HEK293 (cell line): Measurements from ENCODE around the gene SUN3.

ENCODE experiments used
- CTCF ChIA-PET: fragments of 350-600 bp; formaldehyde crosslinking; extraction: SDS; loops from one replicate; lab custom pipeline; 2021; ENCODE audit warnings: antibody characterized with exemption; lab: Yijun Ruan, JAX
- POLR2A ChIA-PET: fragments of 300-600 bp; formaldehyde crosslinking; extraction: SDS; loops from one replicate; lab custom pipeline; 2020; ENCODE audit warnings: antibody characterized with exemption, inconsistent platforms; lab: Yijun Ruan, JAX
- H3K27ac ChIP-seq: fragments of 200-500 bp; sonication (Bioruptor generic); 2 replicates; pipeline ENCODE4 v1.5.1; 2014; ENCODE audit warnings: low read depth, low read length, control low read depth, inconsistent platforms; ENCODE audit errors: extremely low read depth
- H3K36me3 ChIP-seq, 2 experiments: fragments of 200-500 bp in 1 of 2; sonication (Bioruptor generic) in 1 of 2; 1 replicate in 1 of 2; 2 replicates in 1 of 2; pipeline ENCODE4 v1.5.1; 2014 to 2017; ENCODE audit warnings: inconsistent platforms in 2 of 2, low read length in 2 of 2; ENCODE audit not compliant: control insufficient read depth in 2 of 2, insufficient read depth in 1 of 2
- H3K4me1 ChIP-seq: fragments of 200-500 bp; sonication (Bioruptor generic); 2 replicates; pipeline ENCODE4 v1.5.1; 2014; ENCODE audit warnings: mild to moderate bottlenecking, low read length, inconsistent platforms; ENCODE audit not compliant: control insufficient read depth, insufficient read depth
- H3K4me3 ChIP-seq: 2 replicates; pipeline ENCODE4 v1.5.1; 2011; ENCODE audit warnings: low read depth, mild to moderate bottlenecking, control low read depth, low read length, moderate library complexity
- H3K9me3 ChIP-seq: fragments of 200-500 bp; sonication (Bioruptor generic); 2 replicates; pipeline ENCODE4 v1.5.1; 2014; ENCODE audit warnings: low read depth, low read length, inconsistent platforms; ENCODE audit not compliant: control insufficient read depth, insufficient read depth
- GLIS1 ChIP-seq: fragments of 450-650 bp; formaldehyde crosslinking; IDR thresholded peaks from 2 replicates; pipeline ENCODE4 v1.5.1; 2016; ENCODE audit warnings: missing biosample characterization, missing genetic modification characterization
- KLF16 ChIP-seq: fragments of 450-650 bp; formaldehyde crosslinking; IDR thresholded peaks from 2 replicates; pipeline ENCODE4 v1.5.1; 2017; ENCODE audit warnings: missing biosample characterization, missing genetic modification characterization
- MEIS1 ChIP-seq: sonication (generic); formaldehyde crosslinking; IDR thresholded peaks from 2 replicates; pipeline ENCODE4 v1.8.1; 2022; ENCODE audit warnings: missing genetic modification reagents, mild to moderate bottlenecking, borderline replicate concordance
- PATZ1 ChIP-seq: fragments of 450-650 bp; formaldehyde crosslinking; IDR thresholded peaks from 2 replicates; pipeline ENCODE4 v1.5.1; 2016; ENCODE audit warnings: missing biosample characterization, missing genetic modification characterization
- PRDM10 ChIP-seq: fragments of 450-650 bp; formaldehyde crosslinking; IDR thresholded peaks from 2 replicates; pipeline ENCODE4 v1.5.1; 2016; ENCODE audit warnings: missing biosample characterization, missing genetic modification characterization
- PRDM2 ChIP-seq: fragments of 450-650 bp; formaldehyde crosslinking; IDR thresholded peaks from 2 replicates; pipeline ENCODE4 v1.5.1; 2016; ENCODE audit warnings: missing biosample characterization, missing genetic modification characterization, borderline replicate concordance
- SCRT2 ChIP-seq: fragments of 450-650 bp; formaldehyde crosslinking; IDR thresholded peaks from 2 replicates; pipeline ENCODE4 v1.5.1; 2016; ENCODE audit warnings: missing biosample characterization, missing genetic modification characterization
- TCF7L2 ChIP-seq: IDR thresholded peaks from 2 replicates; pipeline ENCODE4 v1.6.1; 2011; ENCODE audit warnings: low read depth, mild to moderate bottlenecking, inconsistent platforms, low read length, moderate library complexity, borderline replicate concordance
- TSHZ1 ChIP-seq: fragments of 450-650 bp; formaldehyde crosslinking; IDR thresholded peaks from 2 replicates; pipeline ENCODE4 v1.5.1; 2016; ENCODE audit warnings: missing biosample characterization, missing genetic modification characterization, borderline replicate concordance
- ZBTB10 ChIP-seq: fragments of 450-650 bp; formaldehyde crosslinking; IDR thresholded peaks from 2 replicates; pipeline ENCODE4 v1.5.1; 2016; ENCODE audit warnings: missing biosample characterization, missing genetic modification characterization
- ZNF202 ChIP-seq: fragments of 450-650 bp; formaldehyde crosslinking; IDR thresholded peaks from 2 replicates; pipeline ENCODE4 v1.5.1; 2016; ENCODE audit warnings: missing biosample characterization, missing genetic modification characterization, borderline replicate concordance
- ZNF211 ChIP-seq: fragments of 450-650 bp; formaldehyde crosslinking; IDR thresholded peaks from 2 replicates; pipeline ENCODE4 v1.5.1; 2016; ENCODE audit warnings: low read depth, missing biosample characterization, missing genetic modification characterization
- ZNF501 ChIP-seq: fragments of 450-650 bp; formaldehyde crosslinking; IDR thresholded peaks from 2 replicates; pipeline ENCODE4 v1.5.1; 2016; ENCODE audit warnings: missing biosample characterization, missing genetic modification characterization
- ZNF544 ChIP-seq: fragments of 450-650 bp; formaldehyde crosslinking; IDR thresholded peaks from 2 replicates; pipeline ENCODE4 v1.5.0; 2017; ENCODE audit warnings: missing biosample characterization, missing genetic modification characterization
- ZNF777 ChIP-seq: fragments of 450-650 bp; formaldehyde crosslinking; IDR thresholded peaks from 2 replicates; pipeline ENCODE4 v1.5.1; 2017; ENCODE audit warnings: missing biosample characterization, missing genetic modification characterization, borderline replicate concordance

SUN3 gene

GRCh38 chr7:48031111-48031510 is 2.2 kb upstream of the SUN3 start:
- POLR2A ChIA-PET: no interaction called here
- no peaks in the 10 kb centered on the region for H3K9me3 ChIP-seq
- H3K36me3 ChIP-seq: no peaks in the 10 kb centered on the region
- CTCF ChIA-PET: interaction anchor here (2.1 kb wide), 1 partner anchor 79 kb away, joined by 6 read pairs; no protein-coding TSS in a partner anchor
- TF ChIP-seq ZNF202 (no peak), ZNF501 (tag by site-specific recombination) (no peak), KLF16 (tag by site-specific recombination) (no peak), TCF7L2 (no peak), ZNF211 (tag by site-specific recombination) (no peak), GLIS1 (tag by site-specific recombination) (no peak), TSHZ1 (tag by site-specific recombination) (no peak), MEIS1 (CRISPR knock-in tag) (no peak), ZBTB10 (tag by site-specific recombination) (no peak), PRDM10 (tag by site-specific recombination) (no peak), PATZ1 (tag by site-specific recombination) (no peak), ZNF544 (no peak), ZNF777 (tag by site-specific recombination) (no peak)
- peaks cover 3% of the 10 kb centered on the region for H3K4me1 ChIP-seq
- H3K4me3 ChIP-seq: no peak overlapping the region
- H3K27ac ChIP-seq: no peak overlapping the region

- H3K4me1 ChIP-seq: no peaks in the 10 kb centered on the region
- TF ChIP-seq SCRT2 (peak; percentile 66), PRDM2 (no peak)
- H3K36me3 ChIP-seq: no peaks in the 10 kb centered on the region
- POLR2A ChIA-PET: no interaction called here
- CTCF ChIA-PET: interaction anchor here (1.0 to 1.2 kb wide), 2 partner anchors 13 to 22 kb away, joined by 3 to 4 read pairs; no protein-coding TSS in a partner anchor
- H3K9me3 ChIP-seq: no peaks in the 10 kb centered on the region
- no peak overlapping the region for H3K27ac ChIP-seq
- H3K4me3 ChIP-seq: no peak overlapping the region
These were observed 3.3 kb downstream of the SUN3 start for GRCh38 chr7:48025624-48026023.
